ENCODE data around the gene TCP1.

DNA sequence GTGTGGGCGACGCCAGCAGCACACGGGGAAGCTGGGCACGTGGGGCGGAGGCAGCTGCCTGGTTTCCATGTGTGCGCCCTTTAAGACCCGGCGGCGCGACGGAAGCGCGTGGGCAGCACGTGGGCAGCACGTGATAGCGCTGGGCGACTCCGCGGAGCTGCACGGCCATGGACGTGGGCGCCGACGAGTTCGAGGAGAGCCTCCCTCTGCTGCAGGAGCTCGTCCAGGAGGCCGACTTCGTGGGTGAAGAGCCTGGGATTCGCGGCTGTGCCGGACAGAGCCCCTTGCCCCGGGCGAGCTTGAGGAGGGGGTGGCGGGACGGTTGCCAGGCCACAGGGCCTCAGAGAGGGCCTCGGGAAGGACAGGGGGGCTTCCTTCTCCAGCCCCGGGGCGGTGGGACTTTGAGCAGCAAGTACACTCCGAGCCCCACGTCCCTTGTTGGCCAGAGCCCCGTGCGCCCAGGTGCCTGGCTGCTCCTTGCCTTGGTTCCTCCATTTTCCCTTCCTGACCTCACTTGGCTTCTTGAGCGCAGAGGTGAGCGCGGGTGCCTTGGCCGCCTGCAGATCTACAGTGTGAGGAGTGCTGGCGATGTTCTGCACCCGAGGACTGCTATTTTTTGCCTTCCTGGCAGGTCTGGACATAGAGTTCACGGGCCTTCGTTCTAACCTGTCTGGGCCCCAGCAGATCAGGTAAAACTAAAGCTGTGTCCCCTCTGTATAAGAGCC, 10.9 kb upstream of the TCP1 start, which contains the start of gene PNLDC1:
- TF ChIP-seq, protein P1, sequence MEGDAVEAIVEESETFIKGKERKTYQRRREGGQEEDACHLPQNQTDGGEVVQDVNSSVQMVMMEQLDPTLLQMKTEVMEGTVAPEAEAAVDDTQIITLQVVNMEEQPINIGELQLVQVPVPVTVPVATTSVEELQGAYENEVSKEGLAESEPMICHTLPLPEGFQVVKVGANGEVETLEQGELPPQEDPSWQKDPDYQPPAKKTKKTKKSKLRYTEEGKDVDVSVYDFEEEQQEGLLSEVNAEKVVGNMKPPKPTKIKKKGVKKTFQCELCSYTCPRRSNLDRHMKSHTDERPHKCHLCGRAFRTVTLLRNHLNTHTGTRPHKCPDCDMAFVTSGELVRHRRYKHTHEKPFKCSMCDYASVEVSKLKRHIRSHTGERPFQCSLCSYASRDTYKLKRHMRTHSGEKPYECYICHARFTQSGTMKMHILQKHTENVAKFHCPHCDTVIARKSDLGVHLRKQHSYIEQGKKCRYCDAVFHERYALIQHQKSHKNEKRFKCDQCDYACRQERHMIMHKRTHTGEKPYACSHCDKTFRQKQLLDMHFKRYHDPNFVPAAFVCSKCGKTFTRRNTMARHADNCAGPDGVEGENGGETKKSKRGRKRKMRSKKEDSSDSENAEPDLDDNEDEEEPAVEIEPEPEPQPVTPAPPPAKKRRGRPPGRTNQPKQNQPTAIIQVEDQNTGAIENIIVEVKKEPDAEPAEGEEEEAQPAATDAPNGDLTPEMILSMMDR (IDR thresholded peaks at IDR 0.05), result no peak
- TF ChIP-seq POLR2A (IDR thresholded peaks at IDR 0.05), result no peak
